ENCODE results near the gene TAF15.

DNA sequence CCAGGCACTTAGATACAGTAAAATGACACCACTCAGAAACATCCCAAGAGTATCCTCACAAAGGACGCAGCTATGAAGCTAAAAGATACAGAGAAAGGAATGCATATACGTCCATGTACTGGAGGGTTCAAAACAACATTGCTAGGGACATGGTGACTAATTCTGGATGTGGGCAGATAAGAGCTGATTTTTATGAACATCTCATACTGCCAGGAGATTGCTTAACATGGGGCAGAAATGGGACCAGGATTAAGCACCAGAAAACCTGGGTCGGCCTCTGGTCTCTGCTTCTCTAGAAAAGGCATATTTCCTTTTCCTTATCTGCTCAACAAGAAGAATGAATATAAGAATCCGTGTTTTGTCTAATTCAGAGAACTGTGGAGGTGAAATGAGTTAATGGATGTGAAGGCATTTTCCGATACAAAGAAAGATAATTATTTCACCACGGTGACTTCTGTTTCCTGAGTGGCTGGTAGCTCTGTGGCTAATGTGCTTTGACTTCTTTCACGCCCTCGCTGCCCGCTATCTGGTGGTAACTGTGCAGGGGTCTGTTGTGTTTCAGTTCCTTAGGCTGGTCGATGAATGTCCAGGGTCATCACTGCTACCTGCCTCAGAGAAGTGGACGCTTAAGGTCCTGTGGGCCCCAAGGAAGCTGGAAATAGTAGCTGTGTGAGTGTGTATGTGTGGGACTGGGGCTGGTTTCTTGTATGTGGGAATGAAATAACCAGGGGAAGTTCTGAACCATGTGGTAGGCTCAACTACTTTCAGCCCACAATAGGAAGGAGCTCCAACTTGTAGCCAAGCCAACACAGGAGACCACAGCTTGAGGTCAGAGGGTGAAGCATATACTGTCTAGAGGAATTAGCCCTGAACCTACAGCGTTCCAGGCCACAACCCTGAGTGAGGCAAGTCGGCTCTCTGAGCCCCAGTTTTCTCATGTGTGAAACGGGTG, 86.6 kb downstream of the TAF15 start:
- no peak for TF ChIP-seq POLR2A (IDR thresholded peaks at IDR 0.05)
- TF ChIP-seq, protein P1, sequence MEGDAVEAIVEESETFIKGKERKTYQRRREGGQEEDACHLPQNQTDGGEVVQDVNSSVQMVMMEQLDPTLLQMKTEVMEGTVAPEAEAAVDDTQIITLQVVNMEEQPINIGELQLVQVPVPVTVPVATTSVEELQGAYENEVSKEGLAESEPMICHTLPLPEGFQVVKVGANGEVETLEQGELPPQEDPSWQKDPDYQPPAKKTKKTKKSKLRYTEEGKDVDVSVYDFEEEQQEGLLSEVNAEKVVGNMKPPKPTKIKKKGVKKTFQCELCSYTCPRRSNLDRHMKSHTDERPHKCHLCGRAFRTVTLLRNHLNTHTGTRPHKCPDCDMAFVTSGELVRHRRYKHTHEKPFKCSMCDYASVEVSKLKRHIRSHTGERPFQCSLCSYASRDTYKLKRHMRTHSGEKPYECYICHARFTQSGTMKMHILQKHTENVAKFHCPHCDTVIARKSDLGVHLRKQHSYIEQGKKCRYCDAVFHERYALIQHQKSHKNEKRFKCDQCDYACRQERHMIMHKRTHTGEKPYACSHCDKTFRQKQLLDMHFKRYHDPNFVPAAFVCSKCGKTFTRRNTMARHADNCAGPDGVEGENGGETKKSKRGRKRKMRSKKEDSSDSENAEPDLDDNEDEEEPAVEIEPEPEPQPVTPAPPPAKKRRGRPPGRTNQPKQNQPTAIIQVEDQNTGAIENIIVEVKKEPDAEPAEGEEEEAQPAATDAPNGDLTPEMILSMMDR (IDR thresholded peaks at IDR 0.05): no peak

All from right lobe of liver (tissue), 4 donors.